NAMALWA (cell line): ENCODE results near the gene PTPRR.

Experiments used
- DNase-seq: peaks from one replicate; pipeline ENCODE4 v3.0.0-alpha.2; 2015; ENCODE audit warnings: low spot score

The PTPRR gene

DNA sequence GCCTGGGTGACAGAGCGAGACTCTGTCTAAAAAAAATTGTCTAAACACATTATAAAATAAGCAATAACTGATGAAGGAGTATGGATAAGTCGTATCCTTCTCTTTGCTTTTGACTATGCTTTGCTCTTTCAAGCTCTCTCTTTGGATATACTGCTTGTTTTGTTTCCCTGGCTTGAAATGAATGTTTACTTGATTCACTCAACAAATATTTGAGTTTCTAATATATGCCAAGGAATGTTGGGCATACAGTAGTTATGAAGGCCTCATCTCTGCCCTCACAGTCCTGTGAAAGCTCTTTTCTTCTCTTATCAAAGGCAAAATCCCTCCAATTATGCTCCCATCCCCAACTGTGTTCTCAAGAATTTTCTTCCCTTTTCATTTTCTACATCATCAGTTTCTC is 123.5 kb downstream of the PTPRR start:
- DNase-seq = no peak

DNA sequence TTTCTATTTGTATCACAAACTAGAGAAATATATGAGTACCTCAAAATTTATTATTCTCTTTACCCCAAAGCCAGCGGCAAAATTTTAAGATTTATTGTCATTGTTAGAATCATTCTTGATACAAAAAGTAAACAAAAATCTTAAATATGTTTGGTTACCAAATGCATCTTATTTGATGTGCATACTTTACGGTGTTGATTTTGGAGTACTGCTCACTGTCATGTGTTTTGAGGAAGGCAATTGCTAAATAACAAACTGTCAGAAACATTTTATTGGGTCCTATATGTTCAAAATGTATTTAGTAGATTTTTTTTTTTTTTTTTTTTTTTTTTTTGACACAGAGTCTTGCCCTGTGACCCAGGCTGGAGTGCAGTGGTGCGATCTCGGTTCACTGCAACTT is 124.9 kb downstream of the PTPRR start:
- DNase-seq = no peak

DNA sequence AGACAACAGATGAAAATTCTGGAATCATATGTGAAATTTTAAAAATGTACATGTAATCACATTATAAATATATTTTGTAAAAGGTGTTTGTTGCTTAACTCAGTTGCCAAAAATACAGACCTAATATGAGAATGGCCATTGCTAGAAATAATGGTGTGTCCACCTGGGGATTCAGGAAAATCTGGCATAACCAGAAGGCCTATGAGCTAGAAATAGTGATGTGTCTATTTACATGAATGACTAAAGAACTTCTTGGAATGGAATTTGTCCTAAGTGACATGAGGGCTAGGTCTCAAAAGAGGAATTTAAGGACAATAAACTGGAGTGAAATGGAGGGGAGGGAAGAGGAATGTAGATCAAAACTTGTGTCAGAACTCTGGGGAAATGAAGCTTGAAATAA is 126.4 kb downstream of the PTPRR start:
- no peak for DNase-seq

DNA sequence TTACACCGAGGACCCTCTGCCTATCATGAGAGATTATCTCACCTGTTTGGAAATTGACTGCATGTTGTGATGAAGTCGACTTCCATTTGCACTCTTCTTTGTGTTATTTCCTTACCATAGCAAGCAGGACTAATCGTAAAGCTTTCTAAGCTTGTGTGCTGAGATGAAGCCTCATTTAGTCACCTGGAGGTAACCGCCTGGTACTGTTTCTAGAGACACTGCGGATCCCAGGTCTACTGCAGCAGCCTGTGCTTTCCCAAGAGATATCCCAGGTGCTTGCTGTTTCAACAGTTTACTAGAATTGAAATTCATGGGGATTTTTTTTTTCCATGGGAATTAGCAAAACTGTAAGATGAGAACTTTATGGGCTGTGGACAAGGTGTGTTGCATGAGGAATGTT is 131.8 kb downstream of the PTPRR start:
- DNase-seq = no peak

DNA sequence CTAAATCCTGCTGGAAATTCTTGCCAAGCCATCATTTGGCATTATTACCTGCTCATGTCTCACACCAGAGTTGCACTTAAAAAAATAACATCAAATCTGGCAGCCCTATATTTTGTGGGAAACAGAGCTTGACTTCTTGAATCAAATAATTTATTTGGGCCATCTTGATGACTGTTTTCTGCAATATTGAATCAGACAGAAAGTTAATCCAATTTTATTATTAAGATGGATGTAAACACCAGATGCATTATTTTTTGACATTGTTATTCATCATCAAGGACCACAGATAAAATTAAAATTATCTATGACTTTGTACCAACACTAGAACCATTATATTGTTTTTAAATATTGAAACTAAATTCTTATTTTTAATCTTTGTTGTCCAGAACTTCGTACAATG is 132.9 kb downstream of the PTPRR start:
- DNase-seq = no peak

DNA sequence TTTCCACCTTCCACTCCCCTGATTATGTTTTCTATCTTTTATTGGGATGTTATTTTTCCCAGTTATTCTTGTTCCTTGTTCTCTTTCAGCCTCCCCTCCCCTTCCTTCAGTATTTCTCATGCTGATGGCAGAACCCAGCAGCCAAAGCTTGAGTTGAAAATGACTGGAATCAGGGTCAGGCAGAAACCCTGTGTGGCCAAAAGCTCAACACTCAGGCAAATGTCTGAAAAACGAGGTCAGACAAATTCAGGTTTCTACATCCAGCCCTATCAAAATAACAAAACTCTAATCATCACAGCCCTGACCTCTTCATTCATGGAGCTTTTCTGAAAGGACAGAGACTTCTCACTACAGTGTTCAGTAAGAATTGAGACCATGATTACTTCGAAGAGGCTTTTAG is 134.6 kb downstream of the PTPRR start:
- no peak for DNase-seq

DNA sequence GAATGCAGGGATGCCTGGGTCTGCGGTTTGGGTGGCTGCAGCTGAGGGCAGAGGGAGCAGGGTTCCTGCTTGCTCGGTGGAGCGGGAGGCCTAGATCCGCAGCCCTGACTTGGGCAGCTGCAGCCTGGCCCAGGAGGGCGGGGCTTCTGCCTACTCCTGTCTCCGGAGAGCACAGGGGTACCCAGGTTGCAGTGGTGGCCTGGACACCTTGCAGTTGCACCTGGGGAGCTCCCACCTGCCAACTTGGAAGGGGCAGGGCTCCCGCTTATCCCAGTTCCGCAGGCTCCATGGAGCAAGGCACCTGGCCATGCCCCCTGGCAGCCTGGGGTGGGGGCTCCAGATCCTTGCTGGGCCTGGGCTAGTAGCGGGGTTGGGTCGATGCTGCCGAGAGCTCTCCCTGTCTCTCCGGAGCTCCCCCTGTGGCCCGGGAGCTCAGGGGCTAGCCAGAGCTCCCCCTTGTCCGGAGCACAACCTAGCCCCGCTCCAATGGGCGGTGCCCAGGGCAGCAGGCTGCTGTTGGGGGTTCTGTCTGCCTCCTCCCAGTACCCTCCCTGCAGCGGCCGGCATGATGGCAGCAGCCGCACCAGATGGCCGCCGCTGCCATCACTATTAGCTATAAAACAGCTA is 136.4 kb downstream of the PTPRR start:
- no peak for DNase-seq

DNA sequence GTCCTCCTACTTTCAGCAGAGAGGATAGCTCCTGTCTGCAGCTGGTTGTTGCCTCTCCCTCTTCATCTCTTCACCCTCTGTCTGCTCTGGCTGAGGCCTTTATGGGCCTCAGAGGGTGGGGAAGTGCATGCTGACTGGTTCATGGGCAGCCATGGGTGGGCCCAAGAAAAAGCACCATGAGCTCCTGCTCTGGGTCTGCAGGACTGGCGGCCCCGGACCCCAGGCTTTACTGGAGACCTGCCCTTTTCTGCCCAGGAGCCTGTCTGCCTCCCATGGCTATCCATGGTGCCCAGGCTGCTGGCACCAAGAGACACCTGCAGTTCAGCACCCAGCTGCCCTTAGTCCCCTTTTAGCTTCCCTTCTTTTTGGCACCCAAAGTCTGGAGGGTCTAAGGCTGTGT is 137.1 kb downstream of the PTPRR start:
- DNase-seq = no peak

DNA sequence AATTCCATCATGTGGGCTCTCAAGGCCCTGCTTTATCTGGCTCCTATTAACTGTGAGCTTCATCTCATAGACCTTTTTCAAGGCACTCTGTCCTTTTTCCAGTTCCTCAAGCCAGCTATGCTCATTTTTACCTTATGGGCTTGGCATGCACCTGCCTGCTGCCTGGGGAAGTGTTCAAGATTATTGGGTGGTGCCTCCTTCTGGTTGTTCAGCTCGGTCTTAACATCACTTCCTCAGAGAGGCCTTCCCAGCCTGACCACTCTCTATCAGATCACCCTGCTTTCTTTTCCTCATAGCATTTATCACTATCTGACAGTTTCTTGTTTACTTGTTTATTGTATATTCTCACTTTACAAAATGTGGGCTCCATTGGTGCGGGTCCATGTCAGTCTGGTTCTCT is 141.3 kb downstream of the PTPRR start:
- no peak for DNase-seq

DNA sequence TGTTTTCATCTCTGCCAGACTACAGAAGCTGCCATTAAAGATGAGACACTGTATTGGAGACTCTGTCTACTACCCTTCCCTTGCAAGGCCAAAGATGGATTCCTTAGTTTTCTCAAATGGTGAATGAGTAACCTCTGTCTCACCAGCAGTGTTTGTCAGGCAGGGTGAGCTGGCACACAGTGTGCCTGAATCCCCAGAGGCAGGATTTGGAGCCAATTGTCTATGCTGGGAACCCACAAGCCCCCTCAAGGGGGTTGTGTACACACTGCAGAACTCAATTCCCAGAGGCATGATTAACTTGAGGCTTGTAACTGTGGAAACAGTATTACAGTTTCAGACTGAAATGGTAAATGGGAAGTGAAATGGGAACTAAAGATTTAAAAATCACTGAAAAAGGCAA is 146.5 kb downstream of the PTPRR start:
- peak; percentile 6 for DNase-seq

DNA sequence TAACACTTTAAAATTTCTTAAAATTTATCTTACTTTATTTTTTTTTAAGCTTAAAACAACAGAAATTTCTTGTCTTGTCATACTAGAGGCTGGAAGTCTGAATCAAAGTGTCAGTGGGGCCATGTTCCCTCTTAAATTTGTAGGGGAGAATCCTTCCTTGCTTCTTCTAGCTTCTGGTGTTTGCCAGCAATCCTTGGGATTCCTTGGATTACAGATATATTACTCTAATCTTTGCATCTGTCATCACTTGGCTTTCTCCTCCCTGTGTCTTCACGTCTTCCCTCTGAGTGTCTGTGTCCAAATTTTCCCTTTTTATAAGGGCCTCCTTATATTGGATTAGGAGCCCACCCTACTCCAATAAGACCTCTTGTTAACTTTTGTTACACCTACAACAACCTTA is 147.7 kb downstream of the PTPRR start:
- DNase-seq = no peak

DNA sequence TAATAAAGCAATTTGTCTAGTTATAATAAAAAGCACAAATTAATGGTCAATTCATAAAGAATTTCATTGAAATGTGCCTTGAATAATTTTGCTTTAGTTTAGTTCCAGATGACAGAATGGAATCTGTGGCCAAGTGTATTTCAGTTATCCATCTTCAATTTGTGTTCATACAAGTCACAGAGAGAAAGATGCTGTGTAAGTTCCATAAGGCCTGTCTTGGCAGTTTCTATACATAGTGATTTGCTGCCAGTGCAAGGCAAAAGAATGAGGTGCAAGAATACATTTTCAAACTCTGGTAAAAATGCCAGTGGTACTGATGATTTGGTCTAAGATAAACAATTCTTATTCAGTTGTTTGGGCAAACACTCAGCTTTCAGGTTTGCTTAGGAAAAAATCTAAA is 149.0 kb downstream of the PTPRR start:
- DNase-seq = no peak

DNA sequence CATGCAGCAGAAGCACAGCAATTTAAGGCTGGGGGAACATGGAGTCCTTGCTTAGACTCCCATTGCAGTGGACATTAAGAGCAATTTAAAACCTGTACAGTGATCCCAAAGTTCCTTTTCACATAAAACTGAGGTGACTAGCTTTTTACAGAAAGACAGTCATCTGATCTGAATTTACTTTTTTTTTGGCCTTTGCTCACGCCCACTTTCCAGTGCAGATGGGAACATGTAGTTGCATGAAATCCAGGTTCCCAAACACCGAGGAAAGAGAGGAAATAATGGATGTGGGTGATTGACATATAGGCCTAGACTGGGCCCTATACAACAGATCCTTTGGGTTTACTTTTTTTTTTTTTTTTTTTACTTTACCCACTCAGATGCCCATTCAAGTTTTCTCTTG is 156.9 kb downstream of the PTPRR start:
- no peak for DNase-seq

DNA sequence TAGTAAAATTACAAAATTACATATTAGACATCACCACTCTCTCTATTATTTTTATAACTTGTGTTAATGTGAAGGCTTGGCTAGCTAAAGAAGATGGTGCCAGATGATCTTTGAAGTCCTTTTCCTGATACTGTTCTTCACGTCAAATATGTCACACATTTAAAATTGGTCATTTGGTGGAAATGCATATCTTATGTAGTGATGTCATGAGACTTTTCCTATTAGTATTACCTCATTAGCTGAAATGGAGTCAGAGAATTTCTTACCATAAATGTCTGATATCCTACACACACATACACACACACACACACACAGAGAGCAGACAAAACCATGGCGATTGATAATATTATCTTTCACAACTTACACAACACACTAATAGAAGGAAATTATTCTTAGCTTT is 158.5 kb downstream of the PTPRR start:
- no peak for DNase-seq

DNA sequence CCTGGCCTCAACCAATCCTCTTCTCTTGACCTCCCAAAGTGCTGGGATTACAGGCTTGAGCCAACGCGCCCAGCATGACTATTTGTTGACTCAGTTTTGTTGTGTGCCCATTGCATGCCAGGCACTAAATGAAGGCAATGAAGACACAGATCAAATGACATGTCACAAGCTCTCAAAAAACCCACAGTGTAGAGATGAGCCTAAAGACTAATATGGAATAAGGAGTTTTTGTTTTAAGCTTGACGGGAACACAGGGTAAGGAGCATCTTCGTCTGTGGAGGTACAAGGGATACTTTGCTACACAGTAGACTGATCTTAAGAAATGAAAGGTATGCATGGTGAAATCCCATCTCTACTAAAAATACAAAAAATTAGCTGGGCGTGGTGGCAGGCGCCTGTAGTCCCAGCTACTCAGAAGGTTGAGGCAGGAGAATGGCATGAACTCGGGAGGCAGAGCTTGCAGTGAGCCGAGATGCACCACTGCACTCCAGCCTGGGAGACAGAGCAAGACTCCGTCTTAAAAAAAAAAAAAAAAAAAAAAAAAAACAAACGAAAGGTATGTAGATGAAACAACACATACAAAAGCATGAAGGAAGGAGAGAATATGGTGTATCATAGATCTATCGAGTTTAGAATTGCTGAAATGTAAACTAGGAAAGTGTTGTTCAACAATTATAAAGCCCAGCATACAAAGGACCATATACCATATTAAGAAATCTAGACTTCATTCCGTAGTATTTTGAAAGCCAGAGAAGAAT is 161.2 kb downstream of the PTPRR start:
- no peak for DNase-seq

DNA sequence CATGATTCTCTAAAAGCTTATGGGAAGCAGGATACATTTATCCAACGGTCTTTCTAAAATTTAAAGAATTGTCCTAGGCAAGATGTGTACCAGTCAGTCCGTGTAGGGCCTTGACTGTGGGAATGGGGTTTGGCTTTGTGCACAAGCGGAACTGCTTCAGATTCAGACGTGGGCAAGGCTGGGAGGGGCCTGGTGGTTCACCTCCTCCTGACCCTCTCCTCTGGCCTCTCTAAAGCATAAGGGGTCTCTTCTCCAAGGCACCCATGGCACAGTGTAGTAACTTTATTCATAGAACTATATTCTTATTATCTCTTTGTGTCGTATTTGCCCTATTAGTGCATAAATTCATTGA is 162.1 kb downstream of the PTPRR start:
- no peak for DNase-seq

DNA sequence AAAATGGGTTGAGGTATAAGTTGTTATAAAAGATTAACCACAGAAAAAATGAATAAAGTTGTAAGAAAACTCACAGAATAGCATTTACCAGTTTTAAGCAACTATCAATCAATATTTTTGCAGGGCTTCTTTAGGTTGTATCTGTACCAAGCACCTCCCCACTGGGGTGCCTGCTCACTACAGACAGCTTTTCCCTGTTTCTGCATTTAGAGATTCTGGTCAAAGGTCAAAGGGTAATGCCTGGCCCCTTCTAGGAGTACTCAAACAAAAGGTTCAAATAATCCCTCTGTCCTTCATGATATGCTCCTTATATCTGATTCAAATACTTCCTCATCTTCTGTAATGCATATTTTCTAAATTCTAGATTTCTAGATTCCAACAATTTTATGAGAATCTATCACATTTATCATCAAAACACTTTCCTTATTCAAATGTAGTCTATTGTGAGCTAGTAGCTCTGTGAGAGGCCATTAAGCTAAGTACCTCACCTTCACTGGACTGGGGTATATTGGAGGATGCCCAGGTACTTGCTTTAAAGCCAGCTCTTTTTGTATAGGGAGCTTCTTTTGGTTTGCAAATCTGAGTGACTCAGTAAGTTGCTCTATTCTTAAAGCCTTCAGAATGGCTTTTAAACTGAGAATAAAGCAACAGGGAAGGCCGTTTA is 162.6 kb downstream of the PTPRR start:
- DNase-seq = no peak

DNA sequence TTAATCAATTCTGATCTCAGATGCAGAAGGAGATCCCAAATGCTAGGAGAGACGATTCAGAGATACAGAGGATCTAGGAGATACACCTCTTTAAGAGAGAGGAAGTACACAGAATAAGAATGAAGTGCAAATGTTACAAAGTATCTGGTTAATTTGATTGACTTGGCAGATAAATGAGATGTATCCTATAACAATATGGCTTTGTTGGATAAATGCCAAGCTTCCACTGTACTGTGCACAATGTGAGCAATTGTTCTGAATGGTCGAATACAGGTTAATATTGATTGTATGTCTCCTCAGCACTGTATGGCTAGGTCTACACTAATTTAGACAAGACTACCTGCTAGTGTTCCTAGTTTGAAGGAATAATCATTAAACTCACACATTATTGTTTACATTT is 163.7 kb downstream of the PTPRR start:
- DNase-seq = no peak

DNA sequence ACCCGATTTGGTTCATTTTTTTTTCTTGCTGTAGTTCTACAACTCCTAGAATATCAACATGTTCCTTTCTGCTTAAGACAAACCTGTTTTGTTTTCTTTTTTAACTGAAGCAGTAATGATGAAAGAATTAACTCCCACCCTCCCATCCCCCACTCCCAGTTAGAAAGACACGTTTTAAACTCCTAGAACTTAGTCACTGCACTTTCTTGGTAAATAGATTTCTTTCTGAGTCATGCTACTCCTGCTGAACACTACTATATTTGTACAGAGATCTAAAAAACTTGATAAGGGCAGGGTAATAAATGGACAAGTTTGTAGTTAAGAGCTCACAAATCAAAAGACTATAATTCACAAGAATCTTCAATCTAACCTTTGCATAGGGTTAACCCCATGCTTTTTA is 164.4 kb downstream of the PTPRR start:
- DNase-seq = no peak

DNA sequence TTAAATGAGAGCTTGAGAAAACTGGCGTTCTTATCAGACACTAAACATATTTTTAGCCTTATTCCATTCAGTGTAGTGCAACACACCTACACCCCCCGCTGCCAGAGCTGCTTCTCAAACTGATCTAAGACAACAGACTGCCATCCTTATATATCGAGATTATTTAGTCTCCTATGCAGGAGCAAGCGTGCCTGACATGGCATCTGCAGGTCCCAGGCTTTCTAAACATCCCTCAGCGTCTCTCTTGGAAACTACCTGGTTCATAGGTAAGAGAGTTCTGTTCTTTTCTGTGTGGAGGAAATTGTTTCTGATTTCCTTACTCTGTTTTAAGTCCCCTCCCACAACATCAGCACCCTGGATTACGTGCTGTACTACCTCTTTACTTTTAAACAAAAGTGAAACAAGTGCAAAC is 166.2 kb downstream of the PTPRR start:
- no peak for DNase-seq

DNA sequence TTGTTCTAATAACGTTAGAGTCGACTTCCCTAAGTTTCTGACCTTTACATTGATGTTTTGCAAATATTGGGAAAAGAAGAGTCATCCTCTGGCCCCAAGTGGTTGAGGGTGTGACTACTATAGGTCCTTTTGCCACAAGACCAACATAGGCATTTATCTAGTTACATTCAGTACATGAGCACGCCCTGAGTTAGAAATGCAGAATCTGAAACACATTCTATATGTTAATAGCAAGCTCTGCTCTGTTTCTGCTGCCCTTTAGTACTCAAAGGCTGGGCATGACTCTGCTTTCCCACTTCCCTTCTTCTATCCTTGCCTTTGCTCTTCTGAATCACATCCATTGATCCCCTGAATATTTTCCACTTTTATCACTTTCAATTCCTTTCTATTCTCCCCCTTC is 168.2 kb downstream of the PTPRR start:
- no peak for DNase-seq

DNA sequence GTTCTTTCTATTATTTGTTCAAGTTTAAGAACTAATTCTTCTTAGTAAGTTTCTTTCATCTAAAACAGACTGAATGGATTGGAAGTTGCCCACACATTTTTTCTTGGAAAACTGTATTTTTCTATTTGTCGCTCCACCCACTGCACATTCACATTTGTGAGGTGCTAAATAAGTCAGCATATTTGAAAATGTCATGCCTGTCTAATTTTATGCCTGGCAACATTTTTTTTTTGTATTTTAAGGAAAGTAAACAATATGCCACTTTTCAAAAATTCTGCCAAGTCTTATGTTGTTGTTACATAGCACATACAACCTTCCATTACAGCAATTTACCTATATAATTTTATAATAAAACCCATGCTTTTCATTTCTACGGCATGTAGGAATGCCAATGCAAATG is 170.6 kb downstream of the PTPRR start:
- DNase-seq = no peak

DNA sequence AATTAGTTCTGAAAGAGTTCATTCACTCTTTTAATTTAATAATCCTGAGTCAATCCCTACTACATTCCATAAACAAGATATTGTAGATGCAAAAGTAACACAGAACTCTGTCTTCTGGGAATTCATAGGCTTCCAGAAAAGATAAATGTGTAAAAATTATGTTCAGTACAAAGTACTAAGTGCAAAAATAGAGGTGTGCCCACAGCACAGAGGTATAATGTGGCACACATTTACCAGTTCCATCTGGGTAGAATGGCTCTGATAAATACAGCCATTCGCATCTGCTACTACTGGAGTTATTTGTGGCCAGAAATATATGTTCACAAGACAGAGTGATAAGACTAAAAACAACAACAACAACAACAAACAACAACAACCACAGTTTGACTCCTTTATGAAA is 171.7 kb downstream of the PTPRR start:
- no peak for DNase-seq
